Brain microvascular endothelial cell (primary cell): ENCODE data around the gene GXYLT1.
"Not testable (repeated sequence)": the region's sequence is repeated elsewhere in the genome, so short reads cannot be mapped to it uniquely, and the experiment has no call there.

Source experiments
- DNase-seq: peaks from one replicate; pipeline ENCODE4 v3.0.0-alpha.2; 2020
- H3K27ac ChIP-seq: fragments of 250-450 bp; sonication (Bioruptor Pico); 2 replicates; pipeline ENCODE4 v1.5.1; 2020; ENCODE audit warnings: mild to moderate bottlenecking, moderate library complexity
- H3K27me3 ChIP-seq: fragments of 250-450 bp; sonication (Bioruptor Pico); replicated peaks from 2 replicates; pipeline ENCODE4 v1.5.1; 2020; ENCODE audit warnings: mild to moderate bottlenecking
- H3K36me3 ChIP-seq: fragments of 250-450 bp; sonication (Bioruptor Pico); replicated peaks from 2 replicates; pipeline ENCODE4 v1.5.1; 2020; ENCODE audit warnings: mild to moderate bottlenecking
- H3K4me3 ChIP-seq: 2 replicates; pipeline ENCODE4 v1.5.1; 2011; ENCODE audit warnings: low read depth, mild to moderate bottlenecking, control low read depth, low read length, moderate library complexity
- CTCF ChIP-seq: IDR thresholded peaks from 2 replicates; pipeline ENCODE4 v1.5.1; 2011; ENCODE audit warnings: low read depth, mild to moderate bottlenecking, moderate library complexity, low read length, control low read depth, inconsistent platforms; ENCODE audit errors: missing control alignments
- in situ Hi-C: cut with HindIII; loops from 2 replicates; pipeline ENCODE4 v1.10.0; 2017; ENCODE audit warnings: low sequenced_read_pairs, low pct_ligation_motif_present

Gene GXYLT1

GRCh38 chr12:42144408-42145196 is at the start of gene GXYLT1:
Gene GXYLT1 (minus strand): TSS chr12:42144874. CDS start chr12:42144646, 228 bp downstream.
- H3K27me3 ChIP-seq: no peaks in the 10 kb centered on the region
- DNase-seq: peak; percentile 80
- H3K36me3 ChIP-seq: no peaks in the 10 kb centered on the region
- in situ Hi-C loops: no loop called here
- peak within 1 kb of the TSS; percentile 41 for H3K27ac ChIP-seq
- no peak for TF ChIP-seq CTCF
- H3K4me3 ChIP-seq: peak within 1 kb of the TSS; percentile 73

GRCh38 chr12:42192686-42193085 is 48.0 kb upstream of the GXYLT1 start:
- no peak for TF ChIP-seq CTCF
- Histone ChIP-seq H3K4me3 (no peak overlapping the region), H3K27me3 (no peaks in the 10 kb centered on the region), H3K36me3 (no peaks in the 10 kb centered on the region), H3K27ac (no peak overlapping the region)
- in situ Hi-C loops: no loop called here
- no peak for DNase-seq

GRCh38 chr12:42192258-42192657 is 47.6 kb upstream of the GXYLT1 start:
- Histone ChIP-seq H3K4me3 (no peak overlapping the region), H3K27ac (no peak overlapping the region), H3K36me3 (no peaks in the 10 kb centered on the region), H3K27me3 (no peaks in the 10 kb centered on the region)
- no peak for DNase-seq
- TF ChIP-seq CTCF: no peak
- in situ Hi-C loops: no loop called here

GRCh38 chr12:42190376-42190775 is 45.7 kb upstream of the GXYLT1 start:
- Histone ChIP-seq H3K27ac (no peak overlapping the region), H3K27me3 (no peaks in the 10 kb centered on the region), H3K4me3 (no peak overlapping the region), H3K36me3 (no peaks in the 10 kb centered on the region)
- TF ChIP-seq CTCF: no peak
- no peak for DNase-seq
- in situ Hi-C loops: no loop called here

GRCh38 chr12:42188275-42188674 is 43.6 kb upstream of the GXYLT1 start:
- H3K27ac ChIP-seq, H3K4me3 ChIP-seq, H3K36me3 ChIP-seq, in situ Hi-C loops, DNase-seq, H3K27me3 ChIP-seq: not testable (repeated sequence)

- TF ChIP-seq CTCF: no peak
- no peak for DNase-seq
- Histone ChIP-seq H3K4me3 (no peak overlapping the region), H3K27ac (no peak overlapping the region), H3K27me3 (no peaks in the 10 kb centered on the region), H3K36me3 (no peaks in the 10 kb centered on the region)
- in situ Hi-C loops: no loop called here
Measured at GRCh38 chr12:42187799-42188198, 43.1 kb upstream of the GXYLT1 start.
